Body of pancreas (tissue), 4 donors: ENCODE data around the gene SLC9A9. TPM values are rescaled to one million over a fixed set of nuclear protein-coding genes. Genes with fewer than 3 reads are reported as not detected.

Experiments used
- ATAC-seq: fragments of 150-250 bp; one replicate; pipeline ENCODE4 v1.9.1; 2016
- DNase-seq, 4 donors: peaks; one replicate each; pipeline ENCODE4 v3.0.0-alpha.2; 2019
- H3K27ac ChIP-seq, 4 donors: fragments of 200-600 bp; sonication (generic); 1 replicate in 3 of 4; 2 replicates in 1 of 4; pipeline versions ENCODE4 v1.5.1 to v1.6.1; 2016 to 2019; ENCODE audit warnings: mild to moderate bottlenecking in 1 of 4, mixed read lengths in 1 of 4, moderate library complexity in 1 of 4
- H3K27me3 ChIP-seq, 2 donors: fragments of 200-600 bp; sonication (generic); one replicate each; pipeline ENCODE4 v1.6.0; 2016; ENCODE audit warnings: mild to moderate bottlenecking in 1 of 2
- H3K36me3 ChIP-seq, 2 donors: fragments of 200-600 bp; sonication (generic); replicated peaks in 1 of 2; 2 replicates each; pipeline ENCODE4 v1.5.1; 2016; ENCODE audit warnings: low read depth in 2 of 2; ENCODE audit not compliant: insufficient read depth in 1 of 2
- H3K4me1 ChIP-seq: fragments of 200-600 bp; sonication (generic); one replicate; pipeline ENCODE4 v1.6.0; 2016
- H3K4me3 ChIP-seq, 2 donors: fragments of 200-600 bp; sonication (generic); 1 replicate in 1 of 2; 2 replicates in 1 of 2; pipeline ENCODE4 v1.5.1; 2016 to 2019
- H3K9me3 ChIP-seq, 3 donors: fragments of 200-600 bp; sonication (generic); 1 replicate in 2 of 3; 2 replicates in 1 of 3; pipeline ENCODE4 v1.5.1; 2016
- POLR2A ChIP-seq, 3 donors: fragments of 450-650 bp; IDR thresholded peaks; one replicate each; pipeline ENCODE4 v1.6.1; 2016; ENCODE audit warnings: antibody characterized with exemption in 3 of 3, mild to moderate bottlenecking in 2 of 3
- WGBS, 2 donors: methylation state at CpG; one replicate each; pipeline ENCODE4 v1.1.5; 2017; 5-methylcytosine and 5-hydroxymethylcytosine counted together
- intact Hi-C: fragments of 100-400 bp; cut with DNase I; formaldehyde crosslinking; loops from one replicate; pipeline ENCODE4 v1.15.1; 2023
- total RNA-seq, 2 donors: library from RNA; depleted of rRNA; stranded (reverse); fragments of >200 nt; gene quantifications; one replicate each; pipeline ENCODE4 v1.1.0, GENCODE V29; 2016
- TF ChIP-seq, protein P1 (sequence below), 7 experiments: fragments of 450-650 bp in 4 of 7; fragments of 200-600 bp in 3 of 7; sonication (generic) in 3 of 7; IDR thresholded peaks; one replicate each; pipeline ENCODE4 v1.5.1; 2016 to 2019; ENCODE audit warnings: antibody characterized with exemption in 7 of 7

SLC9A9 gene
- total RNA-seq, 2 donors from 2014 or later = 1.6 to 2.3 TPM

DNA sequence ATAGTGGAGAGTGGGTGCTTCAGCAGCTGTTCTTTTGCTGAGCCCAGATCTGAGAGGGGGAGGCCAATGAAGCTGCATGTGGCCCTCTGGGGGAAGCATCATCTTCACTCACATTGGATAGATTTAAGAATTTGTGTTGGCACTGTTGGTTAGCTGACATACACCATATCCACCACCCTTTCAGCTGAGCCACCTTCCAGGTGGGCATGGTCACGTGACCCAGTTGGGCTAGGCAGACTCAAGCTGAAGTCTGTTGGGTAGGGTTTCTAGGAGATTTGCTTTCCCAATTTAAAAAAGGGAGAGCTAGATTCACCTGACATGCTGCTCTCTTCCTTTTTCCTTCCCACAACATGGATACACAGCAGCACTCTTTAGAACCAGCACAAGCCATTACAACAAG is 417.7 kb downstream of the SLC9A9 start:
- WGBS, 2 donors = 69 to 100% methylated on average over 1 of the region's 1 CpG
- DNase-seq (no peak), ATAC-seq (no peak)
- H3K4me3 ChIP-seq = no peak overlapping the region
- no peaks in the 10 kb centered on the region for H3K36me3 ChIP-seq
- no peaks in the 10 kb centered on the region for H3K9me3 ChIP-seq
- H3K27ac ChIP-seq = no peak overlapping the region
- no peaks in the 10 kb centered on the region for H3K4me1 ChIP-seq
- H3K27me3 ChIP-seq = no peaks in the 10 kb centered on the region
- TF ChIP-seq, protein P1, sequence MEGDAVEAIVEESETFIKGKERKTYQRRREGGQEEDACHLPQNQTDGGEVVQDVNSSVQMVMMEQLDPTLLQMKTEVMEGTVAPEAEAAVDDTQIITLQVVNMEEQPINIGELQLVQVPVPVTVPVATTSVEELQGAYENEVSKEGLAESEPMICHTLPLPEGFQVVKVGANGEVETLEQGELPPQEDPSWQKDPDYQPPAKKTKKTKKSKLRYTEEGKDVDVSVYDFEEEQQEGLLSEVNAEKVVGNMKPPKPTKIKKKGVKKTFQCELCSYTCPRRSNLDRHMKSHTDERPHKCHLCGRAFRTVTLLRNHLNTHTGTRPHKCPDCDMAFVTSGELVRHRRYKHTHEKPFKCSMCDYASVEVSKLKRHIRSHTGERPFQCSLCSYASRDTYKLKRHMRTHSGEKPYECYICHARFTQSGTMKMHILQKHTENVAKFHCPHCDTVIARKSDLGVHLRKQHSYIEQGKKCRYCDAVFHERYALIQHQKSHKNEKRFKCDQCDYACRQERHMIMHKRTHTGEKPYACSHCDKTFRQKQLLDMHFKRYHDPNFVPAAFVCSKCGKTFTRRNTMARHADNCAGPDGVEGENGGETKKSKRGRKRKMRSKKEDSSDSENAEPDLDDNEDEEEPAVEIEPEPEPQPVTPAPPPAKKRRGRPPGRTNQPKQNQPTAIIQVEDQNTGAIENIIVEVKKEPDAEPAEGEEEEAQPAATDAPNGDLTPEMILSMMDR (IDR thresholded peaks at IDR 0.05) = no peak
- TF ChIP-seq POLR2A (IDR thresholded peaks at IDR 0.05) = no peak
- intact Hi-C loops = no loop called here

DNA sequence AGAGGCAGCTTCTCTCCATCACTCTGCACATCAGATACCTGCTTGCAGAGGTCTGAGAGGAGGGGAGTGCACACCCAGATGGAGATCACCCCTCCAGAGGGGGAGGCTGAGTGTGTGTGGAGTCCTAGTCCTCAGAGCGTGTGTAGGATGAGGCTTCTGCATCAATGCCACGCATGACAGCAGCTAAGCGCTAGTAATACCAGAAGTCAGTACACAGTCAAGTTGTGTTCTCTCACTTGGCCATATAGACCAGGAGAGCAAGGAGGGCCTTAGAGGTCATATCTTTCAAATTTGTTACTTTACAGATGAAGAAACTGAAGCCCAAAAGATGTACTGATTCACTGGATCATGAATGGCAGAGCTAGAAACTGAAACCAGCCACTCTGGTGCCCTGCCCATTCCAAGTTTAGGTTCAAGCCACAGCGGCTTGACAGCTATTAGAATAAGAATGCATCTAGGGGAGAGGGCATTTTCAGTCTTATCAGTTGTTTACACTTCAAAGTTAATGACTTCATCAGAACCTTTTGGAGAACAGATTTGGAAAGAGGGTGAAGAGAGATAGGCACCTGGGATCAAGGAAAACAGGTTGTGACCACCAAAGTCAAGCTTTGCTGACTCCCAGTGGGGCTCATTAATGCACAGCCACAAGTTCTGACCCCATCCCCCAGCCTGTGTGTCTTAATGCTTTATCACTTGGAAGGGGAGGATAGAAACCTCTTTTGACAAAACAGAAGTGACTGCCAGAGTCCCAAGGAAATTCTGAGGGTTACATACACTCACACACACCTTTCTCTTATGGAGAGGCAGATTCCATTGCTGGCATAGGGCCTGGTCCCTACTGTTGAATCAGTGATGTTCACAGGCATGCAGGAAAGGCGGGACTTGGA is 418.4 kb downstream of the SLC9A9 start:
- intact Hi-C loops = no loop called here
- H3K4me1 ChIP-seq = no peaks in the 10 kb centered on the region
- ATAC-seq (no peak), DNase-seq (no peak)
- 79 to 86% methylated on average over 5 of the region's 5 CpGs for WGBS, 2 donors
- no peaks in the 10 kb centered on the region for H3K9me3 ChIP-seq
- no peak overlapping the region for H3K4me3 ChIP-seq
- TF ChIP-seq, protein P1 (IDR thresholded peaks at IDR 0.05) = no peak
- TF ChIP-seq POLR2A (IDR thresholded peaks at IDR 0.05) = no peak
- no peak overlapping the region for H3K27ac ChIP-seq
- H3K27me3 ChIP-seq = no peaks in the 10 kb centered on the region
- no peaks in the 10 kb centered on the region for H3K36me3 ChIP-seq

DNA sequence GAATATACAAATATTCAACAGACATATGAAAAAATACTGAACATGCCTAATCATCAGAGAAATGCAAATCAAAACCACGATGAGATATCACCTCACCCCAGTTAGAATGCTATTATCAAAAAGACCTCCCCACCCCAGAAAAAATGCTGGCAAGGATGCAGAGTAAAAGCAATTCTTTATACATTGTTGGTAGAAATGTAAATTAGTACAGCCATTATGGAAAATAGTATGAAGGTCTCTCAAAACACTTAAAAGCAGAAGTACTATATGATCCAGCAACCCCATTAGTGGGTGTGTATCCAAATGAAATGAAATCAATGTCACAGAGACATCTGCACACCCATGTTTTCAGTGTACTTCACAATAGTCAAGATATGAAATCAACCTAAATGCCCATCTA is 420.0 kb downstream of the SLC9A9 start:
- no peak overlapping the region for H3K4me3 ChIP-seq
- WGBS, 2 donors = 80 to 86% methylated on average over 1 of the region's 1 CpG
- TF ChIP-seq, protein P1 (IDR thresholded peaks at IDR 0.05) = no peak
- no peak for TF ChIP-seq POLR2A (IDR thresholded peaks at IDR 0.05)
- no peaks in the 10 kb centered on the region for H3K9me3 ChIP-seq
- H3K4me1 ChIP-seq = no peaks in the 10 kb centered on the region
- H3K27ac ChIP-seq = no peak overlapping the region
- no peaks in the 10 kb centered on the region for H3K27me3 ChIP-seq
- intact Hi-C loops = no loop called here
- ATAC-seq (no peak), DNase-seq (no peak)
- no peaks in the 10 kb centered on the region for H3K36me3 ChIP-seq

DNA sequence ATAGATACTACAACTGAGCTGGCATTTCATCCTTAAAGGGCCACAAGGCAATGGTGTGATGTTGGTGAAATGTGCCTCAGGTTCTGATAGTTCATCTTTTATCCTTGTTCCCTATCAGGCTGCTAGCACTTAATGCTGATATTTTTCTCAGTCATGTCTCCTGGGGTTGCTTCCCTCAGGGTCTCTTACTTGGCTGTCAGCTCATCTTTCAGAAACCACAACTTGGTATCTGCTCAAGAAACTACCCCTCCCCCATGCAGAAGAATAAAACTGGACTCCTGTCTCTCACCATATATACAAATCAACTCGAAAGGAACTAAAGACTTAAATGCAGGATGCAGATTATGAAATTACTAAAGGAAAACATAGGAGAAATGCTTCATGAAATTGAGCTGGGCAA is 420.6 kb downstream of the SLC9A9 start:
- WGBS, 2 donors = 52 to 59% methylated on average over 1 of the region's 1 CpG
- ATAC-seq (no peak), DNase-seq (no peak)
- TF ChIP-seq, protein P1 (IDR thresholded peaks at IDR 0.05) = no peak
- Histone ChIP-seq H3K4me3 (no peak overlapping the region), H3K27me3 (no peaks in the 10 kb centered on the region), H3K4me1 (no peaks in the 10 kb centered on the region), H3K27ac (no peak overlapping the region), H3K36me3 (no peaks in the 10 kb centered on the region), H3K9me3 (no peaks in the 10 kb centered on the region)
- intact Hi-C loops = no loop called here

DNA sequence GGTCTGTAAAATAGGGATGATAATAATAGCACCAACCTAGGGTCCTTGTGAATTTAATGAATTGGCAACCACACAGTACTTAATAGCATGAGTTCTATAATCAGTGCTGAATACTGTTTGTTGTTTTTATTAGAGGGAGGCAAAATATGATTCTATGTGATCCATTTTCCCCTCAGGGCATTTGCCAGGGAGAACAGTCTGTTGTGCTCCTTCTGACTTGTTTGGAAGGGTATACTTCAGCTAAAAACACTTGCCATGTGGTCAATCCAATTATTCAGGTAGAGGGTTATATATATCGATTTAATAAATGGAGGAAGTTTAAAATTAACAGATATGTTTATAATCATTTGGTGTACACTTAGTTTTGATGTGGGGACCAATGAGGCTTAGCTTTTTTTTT is 423.4 kb downstream of the SLC9A9 start:
- intact Hi-C loops = no loop called here
- Histone ChIP-seq H3K4me3 (no peak overlapping the region), H3K9me3 (no peaks in the 10 kb centered on the region), H3K27me3 (no peaks in the 10 kb centered on the region), H3K27ac (no peak overlapping the region), H3K4me1 (no peaks in the 10 kb centered on the region), H3K36me3 (no peaks in the 10 kb centered on the region)
- no peak for DNase-seq
- no peak for ATAC-seq
- 67 to 68% methylated on average over 1 of the region's 1 CpG for WGBS, 2 donors
- TF ChIP-seq, protein P1 (IDR thresholded peaks at IDR 0.05) = no peak
